CD14-positive monocyte (primary cell): ENCODE data around the gene TSHZ2. TPM values are rescaled to one million over a fixed set of nuclear protein-coding genes. Genes with fewer than 3 reads are reported as not detected.

Source experiments
- DNase-seq, 3 donors: peaks; one replicate each; pipeline ENCODE4 v3.0.0-alpha.2; 2011 to 2022
- H2AFZ ChIP-seq: 2 replicates; pipeline ENCODE4 v1.6.0; 2012; ENCODE audit warnings: mild to moderate bottlenecking, low read depth, low read length, inconsistent platforms; ENCODE audit not compliant: insufficient read depth, poor library complexity, severe bottlenecking
- H3K27ac ChIP-seq, 2 donors: 1 replicate in 1 of 2; 2 replicates in 1 of 2; pipeline ENCODE4 v1.5.1; 2012 to 2013; ENCODE audit warnings: low read length in 2 of 2, control low read depth in 1 of 2, inconsistent platforms in 1 of 2, low read depth in 1 of 2, mild to moderate bottlenecking in 1 of 2
- H3K27me3 ChIP-seq, 2 donors: one replicate each; pipeline versions ENCODE4 v1.6.0 to v1.6.1; 2011 to 2013; ENCODE audit warnings: low read length in 2 of 2; ENCODE audit not compliant: control insufficient read depth in 2 of 2, insufficient read depth in 2 of 2
- H3K36me3 ChIP-seq, 2 donors: replicated peaks in 1 of 2; 1 replicate in 1 of 2; 2 replicates in 1 of 2; pipeline versions ENCODE4 v1.5.1 to v1.6.1; 2012 to 2013; ENCODE audit warnings: low read length in 2 of 2, control low read depth in 1 of 2, inconsistent platforms in 1 of 2, mild to moderate bottlenecking in 1 of 2; ENCODE audit not compliant: insufficient read depth in 2 of 2, control insufficient read depth in 1 of 2
- H3K4me1 ChIP-seq, 2 donors: 1 replicate in 1 of 2; 2 replicates in 1 of 2; pipeline versions ENCODE4 v1.5.1 to v1.6.1; 2012 to 2013; ENCODE audit warnings: low read length in 2 of 2, control low read depth in 1 of 2, inconsistent platforms in 1 of 2, mild to moderate bottlenecking in 1 of 2, moderate library complexity in 1 of 2; ENCODE audit not compliant: insufficient read depth in 2 of 2, control insufficient read depth in 1 of 2
- H3K4me2 ChIP-seq: replicated peaks from 2 replicates; pipeline ENCODE3; 2012; ENCODE audit warnings: low read length, moderate library complexity, mild to moderate bottlenecking; ENCODE audit not compliant: poor library complexity, severe bottlenecking; ENCODE audit errors: extremely low read depth
- H3K4me3 ChIP-seq, 3 experiments: fragments of 200-600 bp in 1 of 3; sonication (generic) in 1 of 3; replicated peaks in 1 of 3; 1 replicate in 2 of 3; 2 replicates in 1 of 3; pipeline ENCODE4 v1.5.1; 2011 to 2013; ENCODE audit warnings: low read length in 3 of 3, mild to moderate bottlenecking in 3 of 3, control low read depth in 2 of 3, low read depth in 2 of 3, inconsistent platforms in 1 of 3, moderate library complexity in 1 of 3
- H3K79me2 ChIP-seq: 2 replicates; pipeline ENCODE4 v1.6.0; 2012; ENCODE audit warnings: mild to moderate bottlenecking, control low read depth, inconsistent platforms, low read length, moderate library complexity; ENCODE audit not compliant: insufficient read depth
- H3K9ac ChIP-seq: 2 replicates; pipeline ENCODE4 v1.6.0; 2017; ENCODE audit warnings: low read length, mild to moderate bottlenecking; ENCODE audit not compliant: insufficient read depth, poor library complexity, severe bottlenecking
- H3K9me3 ChIP-seq, 2 donors: replicated peaks in 1 of 2; 1 replicate in 1 of 2; 2 replicates in 1 of 2; pipeline versions ENCODE4 v1.5.1 to v1.6.1; 2012 to 2013; ENCODE audit warnings: low read length in 2 of 2, control low read depth in 1 of 2; ENCODE audit not compliant: control insufficient read depth in 1 of 2, insufficient read depth in 1 of 2
- H4K20me1 ChIP-seq: 2 replicates; pipeline ENCODE4 v1.6.0; 2012; ENCODE audit warnings: mild to moderate bottlenecking, low read length, control low read depth, moderate library complexity; ENCODE audit not compliant: insufficient read depth
- H3K27ac Mint-ChIP-seq, 7 donors: one replicate each; pipeline ENCODE4 v1.8.0; 2020; ENCODE audit warnings: mild to moderate bottlenecking in 7 of 7, mixed read lengths in 7 of 7, moderate library complexity in 6 of 7, inconsistent platforms in 2 of 7
- H3K27me3 Mint-ChIP-seq, 3 donors: one replicate each; pipeline ENCODE4 v1.8.0; 2021 to 2022; ENCODE audit warnings: low read depth in 3 of 3, mild to moderate bottlenecking in 3 of 3, mixed read lengths in 3 of 3, moderate library complexity in 3 of 3, inconsistent platforms in 1 of 3
- H3K36me3 Mint-ChIP-seq, 2 donors: one replicate each; pipeline ENCODE4 v1.8.0; 2020; ENCODE audit warnings: mixed read lengths in 2 of 2, inconsistent platforms in 1 of 2, mild to moderate bottlenecking in 1 of 2
- H3K4me1 Mint-ChIP-seq: one replicate; pipeline ENCODE4 v1.8.0; 2020; ENCODE audit warnings: mild to moderate bottlenecking, mixed read lengths
- H3K4me3 Mint-ChIP-seq, 2 donors: one replicate each; pipeline ENCODE4 v1.8.0; 2020; ENCODE audit warnings: mild to moderate bottlenecking in 2 of 2, mixed read lengths in 2 of 2, moderate library complexity in 1 of 2
- H3K9me3 Mint-ChIP-seq, 7 donors: one replicate each; pipeline ENCODE4 v1.8.0; 2020 to 2022; ENCODE audit warnings: mixed read lengths in 7 of 7, mild to moderate bottlenecking in 6 of 7, moderate library complexity in 6 of 7, inconsistent platforms in 2 of 7
- WGBS: methylation state at CpG from one replicate; pipeline ENCODE4 v1.1.5; 2013; ENCODE audit warnings: missing lambda C conversion rate; ENCODE audit not compliant: insufficient coverage; 5-methylcytosine and 5-hydroxymethylcytosine counted together
- intact Hi-C, 2 donors: fragments of 100-400 bp; cut with micrococcal nuclease; formaldehyde crosslinking; loops; one replicate each; pipeline versions ENCODE4 v1.15.0 to v1.15.1; 2023
- polyA plus RNA-seq, 3 donors: library from polyadenylated mRNA; depleted of rRNA in 1 of 3; unstranded in 2 of 3; stranded (reverse) in 1 of 3; fragments of 300-500 nt in 2 of 3; fragments of >200 nt in 1 of 3; fragmentation: Illumina TruSeq in 2 of 3; gene quantifications; 1 replicate in 2 of 3; 2 replicates in 1 of 3; pipeline ENCODE4 v1.2.3, GENCODE V29; 2012 to 2021
- TF ChIP-seq, protein P1 (sequence below): fragments of 200-600 bp; IDR thresholded peaks from one replicate; pipeline ENCODE4 v1.8.0; 2022; ENCODE audit warnings: antibody characterized with exemption, mild to moderate bottlenecking

The TSHZ2 gene
- polyA plus RNA-seq, 3 donors, result not detected

DNA sequence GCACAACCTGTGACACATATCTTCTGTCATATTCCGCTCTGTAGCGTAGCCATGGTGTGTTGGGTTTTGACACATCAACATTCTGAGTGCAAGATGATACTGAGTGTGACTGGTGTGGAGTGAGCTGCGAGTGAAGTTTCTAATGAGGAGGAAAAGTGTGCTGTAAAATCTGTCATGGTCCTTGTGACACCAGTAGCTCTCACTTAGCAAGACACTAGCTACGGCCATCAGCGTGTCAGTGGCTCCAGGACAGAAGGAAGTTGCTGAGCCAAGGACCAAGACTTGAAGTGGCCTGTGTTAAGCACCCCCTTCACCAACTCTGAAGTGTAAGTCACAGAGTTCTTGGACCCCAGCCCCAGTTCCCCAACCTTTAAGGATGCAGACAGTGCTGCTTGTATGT is 72.1 kb downstream of the TSHZ2 start:
- no peak for DNase-seq
- H4K20me1 ChIP-seq, result no peaks in the 10 kb centered on the region
- no peaks in the 10 kb centered on the region for H3K27me3 Mint-ChIP-seq
- no peak overlapping the region for H3K9ac ChIP-seq
- H2AFZ ChIP-seq, result no peak overlapping the region
- no peak overlapping the region for H3K4me3 Mint-ChIP-seq
- intact Hi-C loops, result no loop called here
- no peaks in the 10 kb centered on the region for H3K4me1 ChIP-seq
- H3K27me3 ChIP-seq, result no peaks in the 10 kb centered on the region
- H3K9me3 Mint-ChIP-seq, result peaks cover 0 to 11% (median 2%) of the 10 kb centered on the region in 7 donors
- no peaks in the 10 kb centered on the region for H3K36me3 Mint-ChIP-seq
- no peak overlapping the region for H3K4me2 ChIP-seq
- no peak overlapping the region for H3K27ac Mint-ChIP-seq
- TF ChIP-seq, protein P1, sequence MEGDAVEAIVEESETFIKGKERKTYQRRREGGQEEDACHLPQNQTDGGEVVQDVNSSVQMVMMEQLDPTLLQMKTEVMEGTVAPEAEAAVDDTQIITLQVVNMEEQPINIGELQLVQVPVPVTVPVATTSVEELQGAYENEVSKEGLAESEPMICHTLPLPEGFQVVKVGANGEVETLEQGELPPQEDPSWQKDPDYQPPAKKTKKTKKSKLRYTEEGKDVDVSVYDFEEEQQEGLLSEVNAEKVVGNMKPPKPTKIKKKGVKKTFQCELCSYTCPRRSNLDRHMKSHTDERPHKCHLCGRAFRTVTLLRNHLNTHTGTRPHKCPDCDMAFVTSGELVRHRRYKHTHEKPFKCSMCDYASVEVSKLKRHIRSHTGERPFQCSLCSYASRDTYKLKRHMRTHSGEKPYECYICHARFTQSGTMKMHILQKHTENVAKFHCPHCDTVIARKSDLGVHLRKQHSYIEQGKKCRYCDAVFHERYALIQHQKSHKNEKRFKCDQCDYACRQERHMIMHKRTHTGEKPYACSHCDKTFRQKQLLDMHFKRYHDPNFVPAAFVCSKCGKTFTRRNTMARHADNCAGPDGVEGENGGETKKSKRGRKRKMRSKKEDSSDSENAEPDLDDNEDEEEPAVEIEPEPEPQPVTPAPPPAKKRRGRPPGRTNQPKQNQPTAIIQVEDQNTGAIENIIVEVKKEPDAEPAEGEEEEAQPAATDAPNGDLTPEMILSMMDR, result no peak
- peaks cover 0 to 5% of the 10 kb centered on the region in 2 donors for H3K9me3 ChIP-seq
- WGBS, result 94% methylated on average over 3 of the region's 5 CpGs
- no peaks in the 10 kb centered on the region for H3K79me2 ChIP-seq
- no peaks in the 10 kb centered on the region for H3K4me1 Mint-ChIP-seq
- no peak overlapping the region for H3K4me3 ChIP-seq
- no peak overlapping the region for H3K27ac ChIP-seq
- no peaks in the 10 kb centered on the region for H3K36me3 ChIP-seq

DNA sequence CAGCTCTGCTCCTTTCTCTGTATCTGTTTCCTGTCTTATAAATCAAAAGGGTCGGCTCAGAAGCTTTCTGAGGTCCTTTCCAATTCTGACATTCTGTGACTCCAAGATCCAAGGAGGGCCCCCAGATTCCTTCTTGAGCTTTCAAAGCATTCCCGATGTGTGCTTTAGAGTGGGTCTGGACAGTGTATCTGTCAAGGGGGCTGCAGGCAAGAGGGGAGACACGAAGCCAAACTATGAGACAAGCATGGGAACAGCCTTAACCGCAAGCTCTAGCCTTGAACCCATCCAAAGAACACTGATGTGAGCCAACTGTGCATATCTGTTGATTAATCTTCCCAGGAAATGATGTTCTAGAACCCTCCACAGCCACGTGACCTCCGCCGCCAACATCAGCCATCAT is 73.8 kb downstream of the TSHZ2 start:
- Histone ChIP-seq H3K27ac (no peak overlapping the region), H3K79me2 (no peaks in the 10 kb centered on the region), H3K9ac (no peak overlapping the region), H3K27me3 (no peaks in the 10 kb centered on the region), H3K9me3 (peaks cover 0 to 5% of the 10 kb centered on the region in 2 donors), H2AFZ (no peak overlapping the region), H3K4me1 (no peaks in the 10 kb centered on the region), H3K36me3 (no peaks in the 10 kb centered on the region), H3K4me3 (no peak overlapping the region), H3K4me2 (no peak overlapping the region), H4K20me1 (no peaks in the 10 kb centered on the region)
- TF ChIP-seq, protein P1, result no peak
- no peak overlapping the region for H3K4me3 Mint-ChIP-seq
- no peaks in the 10 kb centered on the region for H3K36me3 Mint-ChIP-seq
- H3K4me1 Mint-ChIP-seq, result no peaks in the 10 kb centered on the region
- intact Hi-C loops, result no loop called here
- 65% methylated on average over 5 of the region's 7 CpGs for WGBS
- no peak overlapping the region for H3K27ac Mint-ChIP-seq
- no peak for DNase-seq
- peaks cover 0 to 3% (median 0%) of the 10 kb centered on the region in 3 donors for H3K27me3 Mint-ChIP-seq
- peaks cover 0 to 14% (median 2%) of the 10 kb centered on the region in 7 donors for H3K9me3 Mint-ChIP-seq
